A549 (cell line): ENCODE measurements around the gene RAPGEF2.

Source experiments
- CHD4 ChIP-seq: fragments of 200-600 bp; sonication (generic); IDR thresholded peaks from 2 replicates; pipeline ENCODE4 v1.6.1; 2016; ENCODE audit warnings: antibody characterized with exemption, mild to moderate bottlenecking, borderline replicate concordance
- RAD21 ChIP-seq, 2 experiments: fragments of >200 bp in 1 of 2; sonication (Bioruptor Twin) in 1 of 2; formaldehyde crosslinking in 1 of 2; IDR thresholded peaks in 1 of 2; conservative IDR thresholded peaks in 1 of 2; 2 replicates in 1 of 2; 3 replicates in 1 of 2; pipeline ENCODE4 v1.6.1; 2012 to 2018; ENCODE audit warnings: inconsistent platforms in 1 of 2
- TF ChIP-seq, protein P1 (sequence below): fragments of 450-650 bp; IDR thresholded peaks from 2 replicates; pipeline ENCODE4 v1.6.1; 2014; ENCODE audit warnings: antibody characterized with exemption
- TF ChIP-seq, protein P2 (sequence below): fragments of 200-600 bp; sonication (generic); IDR thresholded peaks from 2 replicates; pipeline ENCODE4 v1.6.1; 2016; ENCODE audit warnings: antibody characterized with exemption, mild to moderate bottlenecking, moderate library complexity
- TF ChIP-seq, protein P3 (sequence below): fragments of 250-450 bp; sonication (Bioruptor Pico); IDR thresholded peaks from 2 replicates; pipeline ENCODE4 v1.5.0; 2020; ENCODE audit warnings: low read depth, mild to moderate bottlenecking, moderate library complexity

DNA sequence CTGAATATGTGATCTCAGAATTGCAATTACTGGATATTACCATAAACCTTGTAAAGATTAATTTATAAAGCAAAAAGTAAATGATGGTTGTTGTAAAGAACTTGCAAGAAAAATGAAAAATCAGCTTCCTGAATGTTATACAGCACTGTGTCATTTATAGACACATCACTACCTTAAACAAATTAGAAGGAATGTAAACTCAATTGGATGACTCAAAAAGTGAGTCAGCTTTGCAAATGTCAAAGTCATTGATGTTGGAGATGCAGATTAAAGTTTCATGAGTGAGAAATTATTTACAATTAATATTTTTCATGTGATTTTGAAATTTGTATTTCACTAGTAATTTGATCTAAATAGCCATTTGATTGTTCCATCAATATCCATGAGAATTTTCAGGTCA lies 193.2 kb downstream of the RAPGEF2 start:
- TF ChIP-seq RAD21 (conservative IDR thresholded peaks at IDR 0.05 in 1 of 2, IDR thresholded peaks at IDR 0.05 in 1 of 2) (no peak), CHD4 (no peak)
- TF ChIP-seq, protein P1, sequence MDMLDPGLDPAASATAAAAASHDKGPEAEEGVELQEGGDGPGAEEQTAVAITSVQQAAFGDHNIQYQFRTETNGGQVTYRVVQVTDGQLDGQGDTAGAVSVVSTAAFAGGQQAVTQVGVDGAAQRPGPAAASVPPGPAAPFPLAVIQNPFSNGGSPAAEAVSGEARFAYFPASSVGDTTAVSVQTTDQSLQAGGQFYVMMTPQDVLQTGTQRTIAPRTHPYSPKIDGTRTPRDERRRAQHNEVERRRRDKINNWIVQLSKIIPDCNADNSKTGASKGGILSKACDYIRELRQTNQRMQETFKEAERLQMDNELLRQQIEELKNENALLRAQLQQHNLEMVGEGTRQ = no peak
- TF ChIP-seq, protein P2, sequence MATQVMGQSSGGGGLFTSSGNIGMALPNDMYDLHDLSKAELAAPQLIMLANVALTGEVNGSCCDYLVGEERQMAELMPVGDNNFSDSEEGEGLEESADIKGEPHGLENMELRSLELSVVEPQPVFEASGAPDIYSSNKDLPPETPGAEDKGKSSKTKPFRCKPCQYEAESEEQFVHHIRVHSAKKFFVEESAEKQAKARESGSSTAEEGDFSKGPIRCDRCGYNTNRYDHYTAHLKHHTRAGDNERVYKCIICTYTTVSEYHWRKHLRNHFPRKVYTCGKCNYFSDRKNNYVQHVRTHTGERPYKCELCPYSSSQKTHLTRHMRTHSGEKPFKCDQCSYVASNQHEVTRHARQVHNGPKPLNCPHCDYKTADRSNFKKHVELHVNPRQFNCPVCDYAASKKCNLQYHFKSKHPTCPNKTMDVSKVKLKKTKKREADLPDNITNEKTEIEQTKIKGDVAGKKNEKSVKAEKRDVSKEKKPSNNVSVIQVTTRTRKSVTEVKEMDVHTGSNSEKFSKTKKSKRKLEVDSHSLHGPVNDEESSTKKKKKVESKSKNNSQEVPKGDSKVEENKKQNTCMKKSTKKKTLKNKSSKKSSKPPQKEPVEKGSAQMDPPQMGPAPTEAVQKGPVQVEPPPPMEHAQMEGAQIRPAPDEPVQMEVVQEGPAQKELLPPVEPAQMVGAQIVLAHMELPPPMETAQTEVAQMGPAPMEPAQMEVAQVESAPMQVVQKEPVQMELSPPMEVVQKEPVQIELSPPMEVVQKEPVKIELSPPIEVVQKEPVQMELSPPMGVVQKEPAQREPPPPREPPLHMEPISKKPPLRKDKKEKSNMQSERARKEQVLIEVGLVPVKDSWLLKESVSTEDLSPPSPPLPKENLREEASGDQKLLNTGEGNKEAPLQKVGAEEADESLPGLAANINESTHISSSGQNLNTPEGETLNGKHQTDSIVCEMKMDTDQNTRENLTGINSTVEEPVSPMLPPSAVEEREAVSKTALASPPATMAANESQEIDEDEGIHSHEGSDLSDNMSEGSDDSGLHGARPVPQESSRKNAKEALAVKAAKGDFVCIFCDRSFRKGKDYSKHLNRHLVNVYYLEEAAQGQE = no peak
- TF ChIP-seq, protein P3, sequence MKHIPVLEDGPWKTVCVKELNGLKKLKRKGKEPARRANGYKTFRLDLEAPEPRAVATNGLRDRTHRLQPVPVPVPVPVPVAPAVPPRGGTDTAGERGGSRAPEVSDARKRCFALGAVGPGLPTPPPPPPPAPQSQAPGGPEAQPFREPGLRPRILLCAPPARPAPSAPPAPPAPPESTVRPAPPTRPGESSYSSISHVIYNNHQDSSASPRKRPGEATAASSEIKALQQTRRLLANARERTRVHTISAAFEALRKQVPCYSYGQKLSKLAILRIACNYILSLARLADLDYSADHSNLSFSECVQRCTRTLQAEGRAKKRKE (CRISPR knock-in tag) = no peak
